MCF 10A (cell line): ENCODE measurements around the gene PCSK5. TPM values are rescaled to one million over a fixed set of nuclear protein-coding genes. Genes with fewer than 3 reads are reported as not detected.

Experiments used
- BruUV-seq: library from RNA; stranded (reverse); fragments of 400-500 nt; replicated peaks from 2 replicates; lab custom pipeline; 2021; lab: Mats Ljungman, UMichigan
- CTCF ChIA-PET: fragments of 300-600 bp; sonication (Branson Sonifier 250); formaldehyde crosslinking; extraction: SDS; loops from one replicate; lab custom pipeline; 2021; ENCODE audit warnings: antibody characterized with exemption, inconsistent platforms; lab: Yijun Ruan, JAX
- POLR2A ChIA-PET: fragments of 300-600, 350-650 bp; sonication (Branson Sonifier 250); formaldehyde crosslinking; extraction: SDS; loops from one replicate; lab custom pipeline; 2020; ENCODE audit warnings: antibody characterized with exemption, inconsistent platforms; lab: Yijun Ruan, JAX
- DNase-seq: peaks from one replicate; pipeline ENCODE4 v3.0.0-alpha.2; 2018; ENCODE audit not compliant: unreplicated experiment
- H3K27ac Mint-ChIP-seq: one replicate; pipeline ENCODE4 v1.8.0; 2022; ENCODE audit warnings: mild to moderate bottlenecking, low read depth, mixed read lengths; ENCODE audit not compliant: unreplicated experiment
- H3K27me3 Mint-ChIP-seq: one replicate; pipeline ENCODE4 v1.8.0; 2022; ENCODE audit warnings: mixed read lengths; ENCODE audit not compliant: insufficient read depth, unreplicated experiment
- H3K36me3 Mint-ChIP-seq: one replicate; pipeline ENCODE4 v1.8.0; 2022; ENCODE audit warnings: mild to moderate bottlenecking, moderate library complexity, mixed read lengths; ENCODE audit not compliant: insufficient read depth, unreplicated experiment
- H3K4me1 Mint-ChIP-seq: one replicate; pipeline ENCODE4 v1.8.0; 2022; ENCODE audit warnings: mixed read lengths; ENCODE audit not compliant: insufficient read depth, unreplicated experiment
- H3K4me3 Mint-ChIP-seq: one replicate; pipeline ENCODE4 v1.8.0; 2022; ENCODE audit warnings: mild to moderate bottlenecking, moderate library complexity, mixed read lengths; ENCODE audit not compliant: unreplicated experiment
- H3K9me3 Mint-ChIP-seq: one replicate; pipeline ENCODE4 v1.8.0; 2022; ENCODE audit warnings: mixed read lengths; ENCODE audit not compliant: unreplicated experiment
- intact Hi-C: fragments of 100-400 bp; cut with micrococcal nuclease; formaldehyde crosslinking; loops from 2 replicates; pipeline ENCODE4 v1.14.1; 2022
- total RNA-seq: library from RNA; stranded (reverse); gene quantifications from 2 replicates; pipeline ENCODE4 v1.2.3, GENCODE V29; 2022
- TF ChIP-seq, protein P1 (sequence below): fragments of 200-600 bp; IDR thresholded peaks from one replicate; pipeline ENCODE4 v1.8.0; 2022; ENCODE audit warnings: antibody characterized with exemption, mild to moderate bottlenecking; ENCODE audit not compliant: unreplicated experiment

The PCSK5 gene
- total RNA-seq, 1 experiment from 2014 or later = not detected

DNA sequence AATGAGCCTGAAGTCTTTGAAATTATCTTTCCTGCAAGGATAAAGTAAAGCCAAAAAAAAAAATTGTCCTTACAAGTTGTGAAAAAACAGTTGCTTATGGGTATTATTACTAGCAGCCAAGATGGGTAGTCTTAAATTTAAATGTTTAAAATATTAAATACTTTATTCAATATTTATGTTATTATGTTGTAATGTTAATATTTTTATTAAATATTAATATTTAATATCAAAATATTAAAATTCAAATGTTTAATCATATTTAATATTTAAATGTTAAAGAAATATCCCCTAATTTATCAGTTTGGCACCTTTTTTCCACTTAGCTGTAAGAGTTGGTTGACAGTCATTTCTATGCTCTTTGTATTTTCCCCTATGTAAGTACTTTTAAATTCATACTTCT is 86.1 kb downstream of the PCSK5 start:
- H3K9me3 Mint-ChIP-seq = peaks cover 13% of the 10 kb centered on the region

DNA sequence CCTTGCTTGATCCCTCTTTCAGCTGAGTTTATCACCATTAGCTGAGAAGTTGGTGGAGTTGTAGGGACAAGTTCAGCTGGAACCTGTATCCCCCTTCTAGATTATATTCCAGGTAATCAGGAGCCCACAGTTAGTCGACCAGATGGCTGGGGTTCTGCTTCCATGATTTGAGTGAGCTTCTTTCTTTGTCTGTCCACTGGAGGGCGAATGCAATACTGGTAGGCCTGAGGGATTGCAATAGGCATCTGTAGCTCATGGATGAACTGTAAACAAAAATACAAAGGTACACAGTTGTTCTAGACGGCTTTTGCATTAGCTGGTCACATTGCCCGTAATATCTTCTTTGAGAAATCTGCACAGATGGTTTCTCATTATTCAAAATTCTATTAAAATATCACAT is 88.9 kb downstream of the PCSK5 start:
- ChIA-PET CTCF (interaction anchor here (0.5 to 2.0 kb wide), 9 partner anchors 11 to 329 kb away, joined by 3 to 6 read pairs (median 4); no protein-coding TSS in a partner anchor), POLR2A (no interaction called here)
- Mint-ChIP-seq H3K4me1 (no peaks in the 10 kb centered on the region), H3K4me3 (no peak overlapping the region), H3K36me3 (no peaks in the 10 kb centered on the region), H3K27ac (no peak overlapping the region), H3K27me3 (no peaks in the 10 kb centered on the region), H3K9me3 (peaks cover 20% of the 10 kb centered on the region)
- TF ChIP-seq, protein P1, sequence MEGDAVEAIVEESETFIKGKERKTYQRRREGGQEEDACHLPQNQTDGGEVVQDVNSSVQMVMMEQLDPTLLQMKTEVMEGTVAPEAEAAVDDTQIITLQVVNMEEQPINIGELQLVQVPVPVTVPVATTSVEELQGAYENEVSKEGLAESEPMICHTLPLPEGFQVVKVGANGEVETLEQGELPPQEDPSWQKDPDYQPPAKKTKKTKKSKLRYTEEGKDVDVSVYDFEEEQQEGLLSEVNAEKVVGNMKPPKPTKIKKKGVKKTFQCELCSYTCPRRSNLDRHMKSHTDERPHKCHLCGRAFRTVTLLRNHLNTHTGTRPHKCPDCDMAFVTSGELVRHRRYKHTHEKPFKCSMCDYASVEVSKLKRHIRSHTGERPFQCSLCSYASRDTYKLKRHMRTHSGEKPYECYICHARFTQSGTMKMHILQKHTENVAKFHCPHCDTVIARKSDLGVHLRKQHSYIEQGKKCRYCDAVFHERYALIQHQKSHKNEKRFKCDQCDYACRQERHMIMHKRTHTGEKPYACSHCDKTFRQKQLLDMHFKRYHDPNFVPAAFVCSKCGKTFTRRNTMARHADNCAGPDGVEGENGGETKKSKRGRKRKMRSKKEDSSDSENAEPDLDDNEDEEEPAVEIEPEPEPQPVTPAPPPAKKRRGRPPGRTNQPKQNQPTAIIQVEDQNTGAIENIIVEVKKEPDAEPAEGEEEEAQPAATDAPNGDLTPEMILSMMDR = no peak
- intact Hi-C loops = no loop called here
- DNase-seq = peak; percentile 42
- BruUV-seq = no TSS peak

More for the DNA sequence above, 86.1 kb downstream of the PCSK5 start:
- no peak for DNase-seq
- intact Hi-C loops = no loop called here
- Mint-ChIP-seq H3K4me3 (no peak overlapping the region), H3K27ac (no peak overlapping the region), H3K36me3 (no peaks in the 10 kb centered on the region), H3K27me3 (no peaks in the 10 kb centered on the region), H3K4me1 (no peaks in the 10 kb centered on the region)
- TF ChIP-seq, protein P1 = no peak
- ChIA-PET CTCF (interaction anchor here (0.6 kb wide), 3 partner anchors 110 to 435 kb away, joined by 3 to 4 read pairs (median 3); no protein-coding TSS in a partner anchor), POLR2A (no interaction called here)
- no TSS peak for BruUV-seq

DNA sequence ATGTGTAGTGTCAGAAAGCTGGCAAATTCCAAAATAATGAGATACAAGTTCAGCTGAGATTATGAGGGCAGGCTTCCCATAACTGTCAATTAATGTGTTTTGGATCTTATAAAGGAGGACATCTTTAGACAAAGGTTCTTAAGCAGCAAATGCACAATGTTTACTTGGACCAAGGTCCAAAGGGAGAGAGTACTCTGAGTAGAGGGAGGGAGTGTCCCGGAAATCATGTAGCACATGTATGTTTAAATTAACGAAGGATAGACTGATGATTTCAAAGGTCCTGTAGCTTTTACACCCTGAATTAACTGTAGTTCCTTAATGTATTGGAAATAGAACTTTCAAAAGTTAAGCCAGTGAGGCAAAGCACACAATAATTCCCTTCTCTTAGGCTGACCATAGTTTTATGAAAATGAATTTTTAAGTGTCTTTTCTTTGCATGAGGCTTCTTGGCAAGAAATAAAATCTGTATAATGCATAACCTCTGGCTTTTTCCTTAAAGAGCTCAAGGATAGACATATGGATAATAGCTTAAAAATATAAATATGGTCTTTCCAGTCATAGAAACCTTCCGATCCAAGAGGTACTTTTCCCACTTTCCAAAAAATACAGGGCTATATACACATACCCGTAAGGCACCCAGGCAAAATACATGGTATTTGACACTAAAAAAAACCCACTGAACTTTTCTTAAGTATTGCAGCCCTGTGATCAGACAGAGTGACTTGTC is 93.0 kb downstream of the PCSK5 start:
- CTCF ChIA-PET = no interaction called here
- Mint-ChIP-seq H3K9me3 (peaks cover 32% of the 10 kb centered on the region), H3K4me3 (no peak overlapping the region), H3K27ac (no peak overlapping the region), H3K4me1 (no peaks in the 10 kb centered on the region), H3K27me3 (no peaks in the 10 kb centered on the region), H3K36me3 (no peaks in the 10 kb centered on the region)
- TF ChIP-seq, protein P1 = no peak
- POLR2A ChIA-PET = no interaction called here
- intact Hi-C loops = no loop called here
- no TSS peak for BruUV-seq
- DNase-seq = no peak

- TF ChIP-seq, protein P1 = no peak
- Mint-ChIP-seq H3K27me3 (no peaks in the 10 kb centered on the region), H3K9me3 (peaks cover 39% of the 10 kb centered on the region), H3K36me3 (no peaks in the 10 kb centered on the region), H3K27ac (no peak overlapping the region), H3K4me1 (no peaks in the 10 kb centered on the region), H3K4me3 (no peak overlapping the region)
- DNase-seq = no peak
- POLR2A ChIA-PET = interaction anchor here (0.6 to 0.7 kb wide), 2 partner anchors 44 to 91 kb away, joined by 3 read pairs; no protein-coding TSS in a partner anchor
- no TSS peak for BruUV-seq
- intact Hi-C loops = no loop called here
- CTCF ChIA-PET = no interaction called here
Observed at GRCh38 chr9:75985515-75985914, 95.0 kb downstream of the PCSK5 start.
